HG02571 (cell line): ENCODE measurements around the gene LARGE1.

Source experiments
- ATAC-seq: cut with Tn5 transposase; IDR thresholded peaks from one replicate; pipeline ENCODE4 v1.9.1; 2021; ENCODE audit warnings: mild to moderate bottlenecking, moderate library complexity; ENCODE audit not compliant: unreplicated experiment

The LARGE1 gene

GRCh38 chr22:33886696-33887095, 33.6 kb downstream of the LARGE1 start:
- ATAC-seq, result no peak

- no peak for ATAC-seq
These were observed 35.4 kb downstream of the LARGE1 start for GRCh38 chr22:33884829-33885228.

GRCh38 chr22:33883961-33884808, 36.1 kb downstream of the LARGE1 start:
- no peak for ATAC-seq

- ATAC-seq, result no peak
These were observed 36.7 kb downstream of the LARGE1 start for GRCh38 chr22:33883561-33883960.

- no peak for ATAC-seq
These were observed 37.3 kb downstream of the LARGE1 start for GRCh38 chr22:33882991-33883390.

GRCh38 chr22:33880986-33881385, 39.3 kb downstream of the LARGE1 start:
- ATAC-seq, result no peak

GRCh38 chr22:33879796-33880195, 40.5 kb downstream of the LARGE1 start:
- no peak for ATAC-seq

- ATAC-seq, result no peak
These were observed 45.0 kb downstream of the LARGE1 start for GRCh38 chr22:33875316-33875715.

- ATAC-seq, result no peak
These were observed 46.1 kb downstream of the LARGE1 start for GRCh38 chr22:33874206-33874605.

- no peak for ATAC-seq
These were observed 46.6 kb downstream of the LARGE1 start for GRCh38 chr22:33873666-33874065.

- ATAC-seq, result no peak
These were observed 47.1 kb downstream of the LARGE1 start for GRCh38 chr22:33873186-33873585.

- no peak for ATAC-seq
These were observed 48.3 kb downstream of the LARGE1 start for GRCh38 chr22:33871935-33872334.

GRCh38 chr22:33869946-33870345, 50.3 kb downstream of the LARGE1 start:
- ATAC-seq, result no peak

GRCh38 chr22:33867971-33868370, 52.3 kb downstream of the LARGE1 start:
- ATAC-seq, result no peak

GRCh38 chr22:33867118-33867866, 53.0 kb downstream of the LARGE1 start:
- ATAC-seq, result no peak

GRCh38 chr22:33866511-33866910, 53.8 kb downstream of the LARGE1 start:
- no peak for ATAC-seq

- ATAC-seq, result no peak
These were observed 54.3 kb downstream of the LARGE1 start for GRCh38 chr22:33865996-33866395.

- ATAC-seq, result no peak
These were observed 55.0 kb downstream of the LARGE1 start for GRCh38 chr22:33865248-33865647.

- no peak for ATAC-seq
These were observed 55.5 kb downstream of the LARGE1 start for GRCh38 chr22:33864723-33865130.

GRCh38 chr22:33861216-33861875, 58.9 kb downstream of the LARGE1 start:
- no peak for ATAC-seq

- ATAC-seq, result no peak
These were observed 59.9 kb downstream of the LARGE1 start for GRCh38 chr22:33860386-33860785.

- no peak for ATAC-seq
These were observed 61.0 kb downstream of the LARGE1 start for GRCh38 chr22:33859311-33859710.
